Left hindlimb (tissue), 1 donor: ENCODE results near the gene SDHA.
"Not testable (repeated sequence)": the region's sequence is repeated elsewhere in the genome, so short reads cannot be mapped to it uniquely, and the experiment has no call there.

Experiments
- DNase-seq: peaks from one replicate; pipeline ENCODE4 v3.0.0-alpha.2; 2018

SDHA gene

GRCh38 chr5:223791-224190 lies 5.7 kb downstream of the SDHA start:
- no peak for DNase-seq

GRCh38 chr5:225334-225733 lies 7.2 kb downstream of the SDHA start:
- no peak for DNase-seq

GRCh38 chr5:227375-227774 lies 9.3 kb downstream of the SDHA start:
- DNase-seq: not testable (repeated sequence)

- DNase-seq: no peak
Observed at GRCh38 chr5:228886-229285, 10.8 kb downstream of the SDHA start.

- DNase-seq: no peak
Observed at GRCh38 chr5:230711-231110, 12.6 kb downstream of the SDHA start.

- no peak for DNase-seq
Observed at GRCh38 chr5:231661-232060, 13.5 kb downstream of the SDHA start.

- DNase-seq: not testable (repeated sequence)
Observed at GRCh38 chr5:233426-233825, 15.3 kb downstream of the SDHA start.

GRCh38 chr5:234450-234849 lies 16.3 kb downstream of the SDHA start:
- DNase-seq: no peak

GRCh38 chr5:235527-235926 lies 17.4 kb downstream of the SDHA start:
- not testable (repeated sequence) for DNase-seq

GRCh38 chr5:237931-238330 lies 19.8 kb downstream of the SDHA start:
- DNase-seq: not testable (repeated sequence)

GRCh38 chr5:240550-240949 lies 22.4 kb downstream of the SDHA start:
- DNase-seq: not testable (repeated sequence)

GRCh38 chr5:241045-241669 lies 23.0 kb downstream of the SDHA start:
- not testable (repeated sequence) for DNase-seq

- DNase-seq: not testable (repeated sequence)
Observed at GRCh38 chr5:243683-244367, 25.7 kb downstream of the SDHA start.

GRCh38 chr5:245717-246116 lies 27.6 kb downstream of the SDHA start:
- DNase-seq: not testable (repeated sequence)

GRCh38 chr5:250396-250795 lies 32.3 kb downstream of the SDHA start:
- DNase-seq: not testable (repeated sequence)

GRCh38 chr5:251016-251415 lies 32.9 kb downstream of the SDHA start:
- not testable (repeated sequence) for DNase-seq

- not testable (repeated sequence) for DNase-seq
Observed at GRCh38 chr5:251538-251937, 33.4 kb downstream of the SDHA start.

- DNase-seq: not testable (repeated sequence)
Observed at GRCh38 chr5:251975-252374, 33.9 kb downstream of the SDHA start.

- DNase-seq: no peak
Observed at GRCh38 chr5:252546-252945, 34.4 kb downstream of the SDHA start.

- not testable (repeated sequence) for DNase-seq
Observed at GRCh38 chr5:254322-254721, 36.2 kb downstream of the SDHA start.

- DNase-seq: not testable (repeated sequence)
Observed at GRCh38 chr5:255116-255515, 37.0 kb downstream of the SDHA start.

GRCh38 chr5:256347-256746 lies 38.2 kb downstream of the SDHA start:
- not testable (repeated sequence) for DNase-seq

- DNase-seq: no peak
Observed at GRCh38 chr5:257148-257547, 39.0 kb downstream of the SDHA start.

GRCh38 chr5:263275-263974 lies 45.3 kb downstream of the SDHA start:
- DNase-seq: not testable (repeated sequence)
